ENCODE data around the gene MRPS23.

- TF ChIP-seq HDAC6 (IDR thresholded peaks at IDR 0.05; ENCODE audit: low read depth, low read length) (no peak), RXRA (CRISPR knock-in tag; IDR thresholded peaks at IDR 0.05) (peak; percentile 61), FOSL1 (CRISPR knock-in tag; IDR thresholded peaks at IDR 0.05; ENCODE audit: borderline replicate concordance) (no peak)
Measured at GRCh38 chr17:57892820-57893595, 43.2 kb upstream of the MRPS23 start.

Data from HepG2 (cell line).